ENCODE measurements around the gene PIGC.

Gene PIGC

DNA sequence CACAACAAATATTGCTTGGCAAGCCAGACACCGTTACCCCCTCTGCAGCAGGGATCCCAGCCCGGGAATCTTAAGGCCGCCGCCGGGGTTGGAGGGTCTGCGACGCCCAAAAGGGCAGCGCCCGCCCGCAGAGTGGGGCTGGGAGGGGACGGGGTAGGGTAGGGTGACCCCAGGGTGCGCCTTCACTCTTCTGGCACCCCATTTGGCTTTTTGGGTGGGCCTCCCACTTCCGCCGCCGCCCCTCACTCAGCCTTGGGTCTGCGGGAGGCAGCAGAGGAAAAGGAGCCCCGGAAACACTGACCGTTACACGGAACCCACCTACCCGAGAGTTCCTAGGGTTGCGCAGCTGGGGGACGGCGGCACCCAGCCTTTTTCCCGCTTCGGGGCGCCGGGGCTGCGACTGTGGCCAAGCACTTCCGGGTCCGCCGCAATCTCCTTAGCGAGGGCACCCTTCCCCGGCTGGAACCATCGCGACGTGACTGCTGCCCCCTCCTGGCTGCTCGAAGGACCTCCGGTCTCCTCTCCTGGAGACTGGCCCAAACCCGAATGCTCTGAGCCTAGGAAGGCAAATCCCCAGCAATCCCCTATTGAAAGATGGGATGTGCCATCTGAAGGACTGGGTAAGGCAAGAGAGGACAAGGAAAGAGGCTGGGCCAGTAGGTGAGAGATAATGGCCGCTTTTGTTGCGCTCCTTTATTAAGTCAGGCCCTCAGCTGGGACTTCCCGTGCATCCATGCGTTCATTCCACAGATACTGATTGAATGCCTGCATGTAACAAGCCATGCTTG is at the start of gene PIGC:
Gene PIGC, minus strand, starts transcription at position 404 of the 788 bp plus-strand sequence. CDS start 1,447 bp downstream, outside the sequence.
- DNase-seq (ENCODE audit: low read depth, low spot score) = peak; percentile 58

DNA sequence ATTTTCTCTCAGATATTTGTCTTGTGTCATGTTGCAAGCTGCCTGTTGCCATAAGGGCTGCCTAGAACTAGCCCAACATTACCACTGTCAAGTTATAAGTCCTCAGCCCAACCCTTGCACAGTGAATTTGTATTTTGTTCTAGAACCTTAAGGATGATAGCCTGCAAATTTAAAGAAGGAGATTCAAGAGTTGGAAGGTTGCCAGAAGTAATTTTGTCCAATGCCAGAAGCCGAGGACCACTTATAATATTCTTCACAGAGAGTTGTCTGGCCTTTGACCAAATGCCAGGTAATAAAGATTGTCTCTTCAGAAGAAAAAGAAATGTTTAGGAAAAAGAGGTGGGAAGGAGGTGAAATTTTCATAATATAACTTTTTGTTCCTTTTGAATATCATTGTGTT is 48.6 kb upstream of the PIGC start:
- DNase-seq (ENCODE audit: low read depth, low spot score) = no peak

DNA sequence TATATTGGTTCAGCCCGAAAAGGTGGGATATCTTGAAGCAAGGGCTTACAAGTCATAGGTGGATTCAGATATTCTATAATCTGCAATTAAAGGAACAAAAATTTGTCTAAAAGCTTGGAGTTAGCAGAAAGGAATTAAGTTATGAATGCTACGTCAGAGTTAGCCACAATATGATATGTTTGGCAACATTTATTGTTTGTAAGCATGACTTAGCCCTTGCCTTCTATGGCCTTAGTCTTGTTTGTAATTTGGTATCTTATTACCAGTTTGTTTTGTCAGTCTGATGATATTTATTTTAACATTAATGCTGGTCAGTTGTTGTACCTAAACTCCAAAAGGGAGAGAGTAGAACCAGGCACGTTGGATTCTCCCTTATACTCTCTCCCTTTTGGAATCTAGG is 46.0 kb upstream of the PIGC start:
- no peak for DNase-seq (ENCODE audit: low read depth, low spot score)

DNA sequence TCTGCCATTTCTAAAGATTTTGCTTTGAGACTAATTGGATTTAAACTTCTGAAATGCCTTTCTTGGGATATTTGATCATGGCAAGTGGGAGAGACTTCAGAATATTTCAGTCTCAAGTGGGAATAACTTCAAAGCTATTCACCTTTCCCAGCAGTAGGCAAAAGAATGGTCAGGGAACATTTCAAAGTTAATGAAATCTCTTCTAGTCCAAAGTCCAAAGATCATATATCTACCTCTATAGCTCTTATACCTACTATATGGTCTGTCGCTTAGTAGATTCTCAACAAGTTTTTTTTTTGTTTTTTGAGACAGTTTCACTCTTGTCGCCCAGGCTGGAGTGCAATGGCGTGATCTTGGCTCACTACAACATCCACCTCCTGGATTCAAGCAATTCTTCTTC is 44.5 kb upstream of the PIGC start:
- DNase-seq (ENCODE audit: low read depth, low spot score) = no peak

DNA sequence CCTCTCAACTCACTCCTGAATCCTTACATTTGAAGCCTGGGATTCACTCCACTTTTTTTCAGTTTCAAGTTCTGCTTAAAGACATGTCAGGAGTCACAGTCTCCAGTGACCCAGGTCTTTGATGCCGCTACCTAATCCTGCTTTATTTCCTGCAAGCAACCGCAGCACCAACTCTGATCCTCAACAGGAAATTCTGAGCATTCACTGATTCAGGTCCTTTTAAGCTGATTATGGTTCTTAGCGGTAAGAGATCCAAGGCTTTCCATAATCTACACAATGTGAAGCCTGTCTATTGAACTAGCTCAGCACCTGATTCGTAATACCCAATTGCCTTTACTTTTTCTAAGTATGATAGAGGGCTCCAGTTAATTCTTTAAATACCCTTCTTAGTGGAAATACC is 43.7 kb upstream of the PIGC start:
- DNase-seq (ENCODE audit: low read depth, low spot score) = no peak

DNA sequence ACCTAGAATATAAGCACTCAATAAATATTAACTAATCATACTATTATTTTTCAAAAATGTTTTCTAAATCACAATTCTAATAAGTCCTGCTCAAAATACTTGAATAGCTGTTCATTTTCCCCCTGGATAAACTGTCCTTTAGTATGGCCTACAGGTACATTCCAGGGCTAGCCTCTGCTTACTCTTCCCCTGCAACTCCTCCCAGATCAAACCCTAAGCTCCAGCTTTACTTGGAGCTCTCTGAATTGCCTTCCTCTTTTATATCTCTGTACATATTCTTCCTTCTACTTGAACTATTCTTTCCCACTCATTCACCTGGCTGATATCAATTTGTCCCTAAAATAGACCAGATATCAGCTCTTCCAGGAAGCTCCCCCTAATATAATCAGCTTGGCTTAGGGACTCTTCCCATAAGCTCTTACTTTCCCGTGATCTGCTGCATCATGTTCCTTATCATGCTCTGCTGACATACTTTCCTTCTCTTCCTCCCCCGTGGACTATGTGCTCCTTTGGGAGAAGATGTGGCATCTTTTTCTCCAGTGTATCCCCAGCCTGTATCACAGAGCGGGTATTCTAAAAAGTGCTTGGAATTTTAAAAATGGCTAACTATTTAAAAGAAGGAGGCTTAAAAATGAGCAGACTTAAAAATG is 43.1 kb upstream of the PIGC start:
- no peak for DNase-seq (ENCODE audit: low read depth, low spot score)

DNA sequence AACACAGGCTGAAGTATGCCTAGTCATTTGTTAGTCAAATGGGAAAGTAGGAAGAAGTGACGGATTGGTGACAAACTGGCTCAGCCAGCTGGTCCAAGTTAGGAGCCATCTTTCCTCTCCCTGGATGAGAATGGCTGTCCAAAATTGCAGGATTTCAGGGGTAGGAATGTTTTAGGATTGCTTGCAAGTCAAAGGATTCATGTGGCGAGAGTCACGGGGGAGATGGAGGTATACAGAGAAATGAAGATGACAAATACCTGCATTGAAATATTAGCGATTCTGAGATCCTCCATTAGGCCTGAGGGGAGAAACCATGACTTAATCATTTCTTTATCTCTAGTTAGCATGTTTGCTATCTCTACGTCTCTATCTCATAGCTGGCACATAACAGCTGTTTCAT is 41.8 kb upstream of the PIGC start:
- DNase-seq (ENCODE audit: low read depth, low spot score) = no peak

DNA sequence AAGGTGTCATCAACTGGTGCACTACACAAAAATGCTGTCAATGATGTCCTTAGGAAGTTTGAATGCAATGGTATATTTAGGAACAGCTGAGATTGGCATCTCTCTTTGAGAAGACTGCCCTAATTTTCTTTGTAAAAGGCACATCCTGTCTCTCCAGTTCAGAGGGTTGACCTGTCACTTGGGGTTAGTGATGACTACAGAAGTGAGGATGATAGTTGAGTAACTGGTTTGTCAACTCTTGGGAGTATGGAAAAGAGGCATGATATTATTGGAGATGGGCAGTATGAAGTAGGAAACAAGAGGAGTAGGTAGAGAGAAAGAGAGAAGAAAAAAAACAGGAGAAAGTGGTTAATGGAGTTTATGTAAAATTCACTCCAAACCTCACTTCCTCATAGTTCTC is 40.4 kb upstream of the PIGC start:
- no peak for DNase-seq (ENCODE audit: low read depth, low spot score)

DNA sequence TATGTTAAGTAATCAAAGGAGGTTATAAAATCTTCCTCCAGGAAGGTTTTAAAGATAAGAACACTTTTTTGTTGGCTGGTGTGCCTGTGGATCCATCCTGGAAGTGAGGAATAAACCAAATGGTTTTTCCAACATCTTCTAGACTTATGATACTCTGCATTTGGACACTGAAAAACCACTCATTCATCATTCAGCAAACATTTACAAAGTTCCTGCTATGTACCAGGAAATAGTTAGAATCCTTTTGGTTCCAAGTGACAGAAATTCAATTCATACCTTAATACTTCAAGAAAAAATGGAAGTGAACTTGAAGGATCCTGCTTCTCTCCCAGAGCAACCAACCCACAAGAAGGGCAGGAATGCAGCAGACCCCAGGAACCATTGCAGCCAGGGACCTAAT is 39.6 kb upstream of the PIGC start:
- DNase-seq (ENCODE audit: low read depth, low spot score) = no peak

DNA sequence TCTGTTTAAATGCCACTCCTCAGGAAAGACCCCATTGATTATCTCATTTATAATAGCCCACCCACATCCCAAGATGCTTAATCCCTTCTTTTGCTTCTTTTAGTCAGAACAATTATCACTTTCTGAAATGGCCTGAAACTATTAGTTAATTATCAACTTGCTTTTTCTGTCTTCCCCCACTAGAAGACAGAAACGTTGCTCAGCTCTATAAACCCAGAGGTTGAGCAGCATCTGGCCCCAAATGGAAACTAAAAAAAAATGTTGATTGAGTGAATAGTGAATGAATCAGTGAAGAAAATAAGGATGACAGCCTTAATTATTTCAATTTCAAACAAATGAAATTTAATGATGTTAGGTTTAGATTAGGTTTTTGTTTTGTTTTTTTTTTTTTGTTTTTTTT is 38.2 kb upstream of the PIGC start:
- no peak for DNase-seq (ENCODE audit: low read depth, low spot score)

DNA sequence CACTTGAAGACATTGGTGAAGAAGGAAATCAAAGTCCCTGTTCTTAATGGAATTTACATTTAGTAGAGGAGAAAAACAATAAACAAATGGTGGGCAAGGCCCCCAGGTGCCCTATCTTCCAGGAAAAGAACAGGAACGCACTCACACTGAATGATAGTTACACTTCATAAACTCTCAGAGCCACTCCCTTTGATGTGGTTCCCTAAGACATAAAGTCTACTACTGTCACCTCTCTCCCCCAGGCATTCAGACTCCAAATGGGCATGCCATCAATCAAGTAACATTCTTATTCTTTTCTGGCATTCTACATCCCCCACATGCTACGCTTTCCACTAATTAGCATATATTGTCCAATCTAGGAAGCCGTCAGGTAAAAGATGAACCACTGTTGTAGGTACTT is 36.6 kb upstream of the PIGC start:
- no peak for DNase-seq (ENCODE audit: low read depth, low spot score)

DNA sequence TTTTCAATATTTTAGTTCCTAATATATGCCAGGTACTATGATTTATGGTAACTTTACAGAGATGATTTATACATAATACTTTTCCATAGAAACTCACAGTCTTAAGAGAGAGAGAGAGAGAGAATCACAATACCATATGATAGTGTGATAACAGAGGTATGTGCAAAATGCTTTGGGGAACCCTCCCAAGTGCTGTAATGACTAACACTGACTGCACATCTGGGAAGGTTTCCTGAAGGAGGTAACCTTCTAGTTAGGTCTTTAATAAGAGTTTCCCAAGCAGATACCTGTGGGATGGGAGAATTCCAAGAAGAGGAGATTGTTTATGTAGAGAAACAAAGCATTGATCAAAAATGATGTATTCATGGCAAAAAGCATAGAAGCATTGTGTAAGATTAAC is 34.6 kb upstream of the PIGC start:
- DNase-seq (ENCODE audit: low read depth, low spot score) = no peak

DNA sequence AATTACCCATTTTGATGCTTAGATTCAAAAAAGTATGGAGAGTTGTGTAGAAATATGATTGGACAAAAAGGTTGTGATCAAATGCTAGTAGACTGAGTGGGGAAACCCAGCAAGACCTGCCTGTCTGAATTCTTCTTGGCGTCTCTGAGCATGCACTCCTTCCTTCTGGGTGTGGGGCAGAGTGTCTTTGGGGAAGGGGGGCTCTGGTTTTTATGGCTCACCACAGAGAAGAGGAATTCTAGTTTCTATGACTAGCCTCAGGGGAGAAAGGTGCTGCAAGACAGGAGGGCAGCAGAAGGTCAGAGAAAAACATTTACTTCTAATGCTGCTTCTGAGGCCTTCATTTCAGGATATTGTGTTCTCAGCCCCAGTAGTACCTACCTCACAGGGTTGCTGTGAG is 33.9 kb upstream of the PIGC start:
- no peak for DNase-seq (ENCODE audit: low read depth, low spot score)

DNA sequence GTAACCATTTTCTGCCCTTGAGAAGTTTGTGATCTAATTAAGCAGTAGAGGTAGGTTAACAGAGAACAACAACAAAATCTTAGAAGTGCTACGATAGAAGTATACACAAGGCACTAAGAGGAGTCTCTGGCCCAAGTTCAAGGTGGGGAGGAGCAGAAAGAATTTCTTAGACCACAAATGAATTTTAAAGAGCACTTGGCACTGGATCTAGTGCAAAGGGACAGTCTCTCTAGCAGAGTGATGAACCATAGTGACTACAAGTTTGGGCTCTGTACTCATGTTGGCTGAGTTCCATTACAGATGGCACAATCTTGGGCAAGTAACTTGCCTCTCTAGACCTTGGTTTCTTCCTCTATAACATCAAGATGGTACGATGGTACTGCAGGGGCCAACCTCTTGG is 33.3 kb upstream of the PIGC start:
- no peak for DNase-seq (ENCODE audit: low read depth, low spot score)

DNA sequence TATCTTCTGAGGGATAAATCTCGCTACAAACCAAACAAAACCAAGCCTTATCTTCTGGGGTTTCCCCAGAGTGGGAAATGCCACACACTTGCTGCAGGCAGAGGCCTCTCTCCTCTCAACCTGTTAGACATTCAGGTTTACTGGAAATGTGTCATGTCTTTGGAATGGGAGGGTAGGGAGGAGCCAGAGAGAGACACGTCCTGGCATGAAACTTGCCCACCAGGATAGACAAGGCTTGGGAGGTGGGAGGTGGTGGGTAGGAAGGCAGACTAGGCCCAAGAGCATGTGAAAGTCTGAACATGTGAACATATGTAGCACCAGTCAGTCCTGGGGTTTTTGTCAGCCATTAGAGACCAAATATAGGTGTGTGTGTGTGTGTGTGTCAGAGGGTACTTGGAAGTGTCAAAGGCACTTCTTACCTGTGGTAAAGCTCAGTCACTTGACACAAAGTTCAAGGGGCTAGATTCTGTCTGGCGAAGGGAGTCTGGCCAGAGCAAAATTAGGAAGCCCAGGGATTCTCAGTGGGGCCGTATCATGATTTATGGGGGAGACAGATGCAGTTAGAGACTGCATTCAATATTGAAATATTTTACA is 32.4 kb upstream of the PIGC start:
- DNase-seq (ENCODE audit: low read depth, low spot score) = no peak

DNA sequence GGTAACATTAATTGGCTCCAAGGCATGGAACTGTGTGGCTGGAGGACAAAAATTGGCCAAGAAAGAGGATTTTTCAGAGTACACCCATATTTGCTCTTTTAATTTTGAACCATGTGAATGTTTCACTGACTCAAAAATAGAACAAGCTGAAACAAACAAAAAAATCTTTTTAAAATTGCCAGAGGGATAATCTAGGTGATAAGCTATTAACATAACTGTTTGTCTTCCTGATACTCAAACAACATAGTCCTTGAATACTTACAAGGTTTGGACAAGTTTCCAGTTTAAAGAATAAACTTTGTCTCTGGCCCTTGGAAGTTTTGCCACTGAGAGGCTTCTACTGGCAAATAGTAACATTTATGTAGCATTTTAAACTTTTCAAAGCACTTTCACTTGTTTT is 30.0 kb upstream of the PIGC start:
- DNase-seq (ENCODE audit: low read depth, low spot score) = no peak

DNA sequence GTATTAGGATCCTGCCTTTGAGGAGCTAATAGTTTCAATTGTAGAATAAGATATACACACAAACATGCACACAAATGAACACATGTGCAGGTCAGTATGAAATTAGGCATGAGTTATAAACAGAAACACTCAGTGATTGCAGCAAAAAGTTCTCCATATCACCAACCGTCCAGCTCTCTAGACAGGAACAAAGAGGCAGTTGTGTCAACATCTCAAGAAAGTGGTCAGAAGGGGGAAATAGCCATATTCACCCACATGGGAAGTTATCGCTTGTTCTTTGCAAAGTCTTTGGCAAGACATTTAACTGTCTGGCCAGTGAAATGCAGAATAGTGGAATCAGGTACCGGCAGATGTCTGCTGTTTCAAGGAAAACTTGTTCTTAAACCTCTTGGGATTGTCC is 29.4 kb upstream of the PIGC start:
- no peak for DNase-seq (ENCODE audit: low read depth, low spot score)

DNA sequence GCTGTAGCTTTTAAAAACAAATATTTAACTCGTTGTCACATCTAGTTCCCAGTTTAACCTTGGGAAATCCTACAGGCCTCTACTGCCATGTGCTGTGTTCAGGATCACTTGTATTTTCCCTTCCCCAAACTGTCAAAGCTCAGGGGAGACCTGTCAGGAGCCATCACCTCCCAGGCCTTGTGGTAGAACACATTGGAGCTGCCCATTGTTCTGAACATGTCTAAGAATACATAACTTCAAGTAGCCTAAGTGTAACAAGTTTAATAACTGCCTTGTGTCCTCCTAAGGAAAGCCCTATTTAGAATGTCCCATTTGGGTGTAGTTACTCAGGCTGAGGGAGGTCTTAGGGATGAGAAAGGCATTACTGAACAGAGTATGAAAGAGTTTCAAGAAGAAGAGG is 28.6 kb upstream of the PIGC start:
- no peak for DNase-seq (ENCODE audit: low read depth, low spot score)

DNA sequence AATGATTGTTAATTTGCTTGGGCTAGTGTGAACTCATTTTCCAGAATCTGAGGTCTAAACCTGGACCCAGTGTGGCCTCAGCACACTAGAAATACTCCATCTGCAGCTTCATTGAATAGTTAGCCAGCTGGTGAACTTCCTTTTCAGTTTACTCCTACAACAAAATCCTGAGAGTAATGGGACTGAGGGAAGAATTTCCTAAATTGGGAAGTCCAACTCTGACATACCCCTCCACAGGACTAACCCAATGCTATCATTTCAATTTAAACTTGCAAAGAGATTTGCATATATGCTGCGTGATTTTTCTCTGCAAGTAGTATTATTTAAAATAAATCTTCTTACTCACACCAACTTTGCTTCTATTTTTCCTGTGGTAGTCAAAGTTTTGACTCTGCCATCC is 27.8 kb upstream of the PIGC start:
- DNase-seq (ENCODE audit: low read depth, low spot score) = no peak

DNA sequence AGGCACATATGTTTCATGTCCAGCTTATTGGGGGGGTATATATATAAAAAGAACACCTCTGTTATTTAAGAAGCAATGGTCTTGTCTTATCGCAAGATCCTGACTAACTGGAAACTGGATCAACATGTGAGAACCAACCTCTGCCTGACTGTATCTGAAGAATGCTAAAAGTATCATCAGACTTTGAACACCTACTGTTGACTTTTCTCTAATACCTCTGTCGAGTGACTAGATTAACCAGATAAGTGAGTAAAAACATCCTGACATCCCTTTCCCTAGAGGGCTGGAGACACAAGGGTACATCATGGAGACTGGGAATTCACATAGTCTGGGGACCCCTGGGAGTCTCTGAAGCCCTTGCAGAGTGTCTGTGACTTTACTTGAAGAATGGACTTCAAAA is 26.3 kb upstream of the PIGC start:
- no peak for DNase-seq (ENCODE audit: low read depth, low spot score)

DNA sequence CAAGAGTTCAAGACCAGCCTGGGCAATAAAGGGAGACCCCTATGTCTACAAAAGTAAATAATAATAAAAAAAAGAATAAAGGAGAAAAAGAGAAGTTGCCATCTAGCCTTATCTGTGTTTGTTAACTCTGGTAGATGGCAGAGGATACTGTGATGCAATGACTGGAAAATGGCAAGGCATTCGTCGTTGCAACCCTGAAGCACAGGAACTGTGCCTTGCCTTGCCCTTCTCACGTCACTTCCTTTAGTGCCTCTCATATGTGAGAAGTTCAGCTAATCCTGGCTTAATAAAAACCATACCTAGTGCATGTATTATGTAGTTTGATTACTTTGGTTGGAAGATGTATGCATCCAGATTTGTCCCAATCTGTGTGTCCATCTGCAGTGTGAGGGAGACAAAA is 25.8 kb upstream of the PIGC start:
- DNase-seq (ENCODE audit: low read depth, low spot score) = no peak

DNA sequence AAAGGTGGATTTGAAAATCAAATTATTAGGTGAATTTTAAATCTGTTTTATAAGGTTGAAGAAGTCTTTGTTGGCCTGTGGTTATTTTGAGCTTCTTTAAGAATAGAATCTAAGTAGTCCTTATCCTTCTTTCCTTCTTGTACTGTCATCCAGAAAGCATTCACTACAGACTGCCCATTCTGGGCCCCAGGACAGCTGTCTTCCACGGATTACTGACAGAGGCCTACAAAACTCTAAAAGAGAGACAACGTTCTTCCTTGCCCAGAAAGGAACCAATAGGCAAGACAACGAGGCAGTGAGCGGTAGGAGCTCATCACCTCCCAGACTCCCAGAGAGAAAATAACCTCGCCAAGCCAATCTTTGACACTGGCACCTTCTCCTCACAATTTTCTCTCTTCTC is 24.4 kb upstream of the PIGC start:
- DNase-seq (ENCODE audit: low read depth, low spot score) = no peak

DNA sequence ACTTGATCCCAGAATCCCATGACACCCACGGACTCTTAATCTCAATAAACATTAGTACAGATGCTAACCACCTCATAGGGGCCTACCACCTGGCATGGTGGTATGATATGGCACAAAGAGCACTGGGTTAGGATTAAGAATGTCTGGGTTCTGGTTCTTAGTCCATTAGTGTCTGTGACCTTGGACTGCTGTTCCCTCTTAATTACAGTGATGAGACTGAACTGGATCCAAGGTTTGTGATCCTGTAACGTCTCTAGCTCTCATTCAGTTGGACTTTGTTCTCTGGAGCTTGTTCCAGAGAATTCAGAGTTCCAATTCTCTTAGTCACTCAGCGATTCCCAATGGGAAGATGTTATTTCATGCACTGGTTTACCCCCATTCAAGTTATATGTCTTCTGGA is 23.6 kb upstream of the PIGC start:
- DNase-seq (ENCODE audit: low read depth, low spot score) = no peak

Measured in brain pericyte (primary cell).